Body of pancreas (tissue), 4 donors: ENCODE measurements around the gene KCNG4.

ENCODE experiments used
- CTCF ChIP-seq, 7 experiments: fragments of 450-650 bp in 4 of 7; fragments of 200-600 bp in 3 of 7; sonication (generic) in 3 of 7; IDR thresholded peaks; one replicate each; pipeline ENCODE4 v1.5.1; 2016 to 2019; ENCODE audit warnings: antibody characterized with exemption in 7 of 7
- POLR2A ChIP-seq, 3 donors: fragments of 450-650 bp; IDR thresholded peaks; one replicate each; pipeline ENCODE4 v1.6.1; 2016; ENCODE audit warnings: antibody characterized with exemption in 3 of 3, mild to moderate bottlenecking in 2 of 3

DNA sequence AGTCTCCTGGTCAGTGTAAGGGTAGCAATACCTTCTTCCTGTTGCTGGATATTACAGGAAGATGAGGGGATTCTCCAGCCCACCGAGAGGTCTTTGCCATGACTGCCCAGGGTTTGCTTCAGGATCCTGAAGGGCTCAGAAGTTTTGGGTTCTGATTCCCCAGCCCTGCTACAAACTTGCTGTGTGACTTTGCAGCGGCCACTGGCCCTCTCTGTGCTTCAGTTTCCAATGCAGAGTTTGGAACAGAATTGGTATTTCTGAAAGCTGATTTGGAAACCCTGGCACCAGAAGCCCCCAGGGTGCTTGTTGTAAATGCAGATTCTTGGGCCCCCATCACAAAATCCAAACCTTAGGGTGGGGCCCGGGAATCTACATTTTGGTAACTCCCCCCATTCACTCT is 14.7 kb downstream of the KCNG4 start:
- TF ChIP-seq POLR2A (IDR thresholded peaks at IDR 0.05) (no peak), CTCF (IDR thresholded peaks at IDR 0.05) (no peak)
